B cell (primary cell): ENCODE measurements around the gene MRPL34.

ENCODE experiments used
- CTCF ChIP-seq: fragments of 200-600 bp; IDR thresholded peaks from one replicate; pipeline ENCODE4 v1.8.0; 2022; ENCODE audit warnings: antibody characterized with exemption, mild to moderate bottlenecking
- EZH2 ChIP-seq: IDR thresholded peaks from 2 replicates; pipeline ENCODE4 v1.6.1; 2012; ENCODE audit warnings: borderline replicate concordance, low read depth, mild to moderate bottlenecking, moderate library complexity, low read length; ENCODE audit not compliant: insufficient read depth, poor library complexity, severe bottlenecking

GRCh38 chr19:17259934-17260333, 45.7 kb upstream of the MRPL34 start:
- no peak for TF ChIP-seq CTCF
- no peak for TF ChIP-seq EZH2
